C4-2B (cell line): ENCODE results near the gene MAX.
"Not testable (repeated sequence)": the region's sequence is repeated elsewhere in the genome, so short reads cannot be mapped to it uniquely, and the experiment has no call there.

Experiments
- H3K27ac ChIP-seq: fragments of 450-650 bp; 2 replicates; pipeline ENCODE4 v1.5.1; 2017
- ZFX ChIP-seq: fragments of 450-650 bp; IDR thresholded peaks from 2 replicates; pipeline ENCODE4 v1.6.1; 2017
- TF ChIP-seq, protein P1 (sequence below): fragments of 450-650 bp; conservative IDR thresholded peaks from 2 replicates; pipeline ENCODE4 v1.5.1; 2017; ENCODE audit warnings: mild to moderate bottlenecking

Gene MAX

DNA sequence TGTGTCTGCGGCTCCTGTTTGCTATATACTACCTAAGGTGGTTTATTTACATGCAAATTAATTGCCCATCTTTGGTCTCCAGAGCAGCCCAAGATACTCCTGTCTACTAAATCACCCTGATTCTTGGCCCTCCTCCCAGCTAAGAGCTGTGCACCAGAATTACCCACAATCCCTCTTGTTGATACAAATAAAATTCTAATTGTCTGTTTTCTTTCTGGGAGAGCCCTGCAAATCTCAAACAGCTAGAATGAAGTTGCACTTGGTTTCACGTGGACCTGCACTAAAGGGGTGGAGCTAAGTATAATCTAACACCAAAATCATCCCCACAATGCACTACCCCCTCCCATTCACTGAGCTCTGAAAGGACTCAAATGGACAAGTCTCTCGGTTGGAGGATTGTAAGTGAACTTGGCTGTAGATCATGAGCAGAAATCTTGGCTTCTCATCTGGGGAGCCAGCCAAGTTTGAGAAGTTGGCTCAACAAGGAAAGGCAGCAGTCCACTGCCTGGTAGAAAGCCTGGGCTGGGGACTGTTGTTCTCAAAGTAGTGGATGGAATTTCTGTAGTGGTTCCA lies 6.6 kb downstream of the MAX start:
- H3K27ac ChIP-seq = peak overlapping the region; percentile 66; the same call in 1 of the 2 replicates
- TF ChIP-seq, protein P1, sequence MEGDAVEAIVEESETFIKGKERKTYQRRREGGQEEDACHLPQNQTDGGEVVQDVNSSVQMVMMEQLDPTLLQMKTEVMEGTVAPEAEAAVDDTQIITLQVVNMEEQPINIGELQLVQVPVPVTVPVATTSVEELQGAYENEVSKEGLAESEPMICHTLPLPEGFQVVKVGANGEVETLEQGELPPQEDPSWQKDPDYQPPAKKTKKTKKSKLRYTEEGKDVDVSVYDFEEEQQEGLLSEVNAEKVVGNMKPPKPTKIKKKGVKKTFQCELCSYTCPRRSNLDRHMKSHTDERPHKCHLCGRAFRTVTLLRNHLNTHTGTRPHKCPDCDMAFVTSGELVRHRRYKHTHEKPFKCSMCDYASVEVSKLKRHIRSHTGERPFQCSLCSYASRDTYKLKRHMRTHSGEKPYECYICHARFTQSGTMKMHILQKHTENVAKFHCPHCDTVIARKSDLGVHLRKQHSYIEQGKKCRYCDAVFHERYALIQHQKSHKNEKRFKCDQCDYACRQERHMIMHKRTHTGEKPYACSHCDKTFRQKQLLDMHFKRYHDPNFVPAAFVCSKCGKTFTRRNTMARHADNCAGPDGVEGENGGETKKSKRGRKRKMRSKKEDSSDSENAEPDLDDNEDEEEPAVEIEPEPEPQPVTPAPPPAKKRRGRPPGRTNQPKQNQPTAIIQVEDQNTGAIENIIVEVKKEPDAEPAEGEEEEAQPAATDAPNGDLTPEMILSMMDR = no peak
- TF ChIP-seq ZFX = no peak

GRCh38 chr14:65092349-65092748 lies 10.0 kb downstream of the MAX start:
- H3K27ac ChIP-seq = no peak overlapping the region
- TF ChIP-seq ZFX = no peak
- TF ChIP-seq, protein P1 = no peak

- not testable (repeated sequence) for H3K27ac ChIP-seq
Observed at GRCh38 chr14:65087835-65088234, 14.5 kb downstream of the MAX start.

DNA sequence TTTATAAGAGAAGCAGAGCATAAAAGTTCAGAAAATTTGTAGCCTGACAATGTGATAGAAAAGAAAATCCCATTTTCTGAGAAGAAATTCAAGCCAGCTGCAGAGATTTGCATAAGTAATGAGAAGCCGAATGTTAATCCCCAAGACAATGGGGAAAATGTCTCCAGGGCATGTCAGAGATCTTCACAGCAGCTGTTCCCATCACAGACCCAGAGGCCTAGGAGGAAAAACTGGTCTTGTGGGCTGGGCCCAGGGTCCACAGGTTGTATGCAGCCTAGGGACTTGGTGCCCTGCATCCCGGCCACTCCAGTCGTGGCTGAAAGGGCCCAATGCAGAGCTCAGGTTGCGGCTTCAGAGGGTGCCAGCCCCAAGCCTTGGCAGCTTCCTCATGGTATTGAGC lies 15.6 kb downstream of the MAX start:
- not testable (repeated sequence) for H3K27ac ChIP-seq

DNA sequence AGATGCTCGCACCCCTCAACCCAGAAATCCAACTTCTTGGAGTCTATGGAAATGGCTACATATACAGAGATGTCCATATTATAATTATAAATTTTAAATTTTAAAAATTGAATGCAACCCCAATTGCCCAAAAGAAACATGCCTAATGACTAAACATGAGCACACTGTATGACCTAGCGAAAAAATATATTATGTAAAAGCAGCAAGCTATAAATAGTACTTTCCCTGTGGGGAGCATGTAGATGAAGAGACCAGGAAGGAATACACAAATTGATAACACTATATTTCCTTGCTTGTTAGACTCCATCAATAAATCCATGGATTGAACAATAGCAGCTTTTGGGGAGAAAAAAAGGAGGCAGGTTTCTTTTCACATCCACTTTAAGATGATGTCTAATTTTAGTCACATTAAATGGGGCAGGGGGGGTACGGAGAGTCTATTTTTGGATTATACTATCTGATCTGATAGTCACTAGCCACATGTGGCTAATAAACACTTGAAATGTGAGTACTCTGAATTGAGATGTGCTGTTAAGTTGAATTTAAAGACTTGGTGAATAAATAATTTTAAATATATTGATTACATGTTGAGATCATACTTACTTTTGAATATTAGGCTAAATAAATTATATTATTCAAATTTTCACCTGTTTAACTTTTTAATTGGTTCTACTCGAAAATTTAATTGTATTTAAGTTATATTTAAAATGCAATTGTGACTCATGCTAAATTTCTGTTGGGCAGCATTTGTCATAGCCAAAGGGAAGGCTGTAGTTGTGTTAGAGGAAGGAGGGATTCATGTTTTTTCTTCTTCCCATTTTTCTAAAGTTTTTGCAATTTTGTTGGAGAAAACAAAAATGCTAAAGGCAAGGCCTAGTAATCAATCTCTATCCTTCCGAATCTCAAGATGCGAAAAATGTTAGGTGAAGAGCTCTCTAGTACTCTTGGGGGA lies 17.5 kb downstream of the MAX start:
- no peak for TF ChIP-seq ZFX
- TF ChIP-seq, protein P1 = no peak
- H3K27ac ChIP-seq = no peak overlapping the region

DNA sequence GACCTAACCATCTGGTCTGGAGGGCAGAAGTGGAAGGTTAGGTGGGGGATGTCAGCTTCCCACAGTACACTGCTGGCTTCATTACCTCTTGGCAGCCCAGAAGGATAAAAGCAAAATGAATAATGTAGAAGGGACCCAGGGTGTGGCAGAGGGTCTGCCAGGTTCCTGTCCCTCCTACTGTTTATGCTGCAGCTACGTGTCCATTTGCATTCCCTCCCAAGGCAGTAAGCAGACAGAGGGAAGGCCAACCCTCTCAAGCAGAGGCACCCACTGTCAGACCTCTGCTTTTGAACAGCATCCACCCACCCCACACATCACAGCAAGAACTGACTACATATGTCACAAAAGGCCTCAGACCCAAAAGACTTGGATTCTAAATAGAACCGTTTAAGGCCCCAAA lies 19.4 kb downstream of the MAX start:
- TF ChIP-seq, protein P1 = no peak
- no peak for TF ChIP-seq ZFX
- H3K27ac ChIP-seq = no peak overlapping the region

DNA sequence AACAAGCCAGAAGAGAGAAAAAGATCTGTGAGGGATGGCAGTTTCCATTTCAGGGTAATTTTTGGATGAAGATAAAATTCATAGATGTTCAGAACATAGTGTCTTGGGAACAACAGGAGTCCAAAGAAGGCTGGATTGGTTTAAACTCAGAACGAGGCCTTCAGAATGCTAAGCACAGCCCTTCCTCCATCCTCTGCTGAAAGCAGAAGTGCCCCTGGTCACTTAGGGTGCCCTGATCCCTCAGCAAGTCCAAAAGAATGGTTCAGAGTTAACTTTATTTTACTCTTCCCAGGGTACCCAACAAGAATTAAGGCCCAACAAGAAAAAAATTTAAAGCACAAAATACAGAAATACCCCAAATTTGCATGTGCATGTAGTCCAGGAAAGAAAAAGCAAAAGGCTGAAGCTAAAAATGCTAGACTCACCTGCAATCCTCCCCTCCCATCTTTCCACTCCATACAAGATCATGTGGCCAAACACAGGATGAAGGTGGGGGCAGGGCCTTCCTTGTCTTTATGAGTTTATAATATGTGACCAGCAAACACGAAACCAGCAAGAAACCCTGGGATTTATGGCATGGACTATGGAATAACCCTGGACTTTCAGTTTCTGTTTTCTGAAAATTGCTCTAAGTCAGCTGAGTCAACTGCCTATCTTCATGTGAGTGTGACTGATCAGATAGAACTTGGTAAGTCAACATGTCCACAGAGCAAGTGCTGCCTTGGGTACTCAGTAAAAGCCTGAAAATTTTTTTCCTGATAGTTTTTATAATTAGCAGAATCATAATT lies 21.2 kb downstream of the MAX start:
- no peak for TF ChIP-seq ZFX
- TF ChIP-seq, protein P1 = no peak
- H3K27ac ChIP-seq = no peak overlapping the region

GRCh38 chr14:65079768-65080167 lies 22.5 kb downstream of the MAX start:
- H3K27ac ChIP-seq = peak overlapping the region; percentile 72
- TF ChIP-seq, protein P1 = no peak
- no peak for TF ChIP-seq ZFX
